Activated T-helper 2 cell treated with anti-CD3 and anti-CD28 coated beads, Interferon-gamma antibody, Interleukin-2, Interleukin-4, amounts not matched to agents 10 μg/mL and 5 μg/mL and 100 μg/mL, durations not matched to agents 14 hours and 24 hours and 36 hours (primary cell): ENCODE data around the gene HYAL2. TPM values are rescaled to one million over a fixed set of nuclear protein-coding genes. Genes with fewer than 3 reads are reported as not detected.
"Not testable (repeated sequence)": the region's sequence is repeated elsewhere in the genome, so short reads cannot be mapped to it uniquely, and the experiment has no call there.

Experiments used
- DNase-seq: peaks from one replicate; pipeline ENCODE4 v3.0.0; 2021; ENCODE audit warnings: low spot score
- H3K27ac Mint-ChIP-seq: one replicate; pipeline ENCODE4 v1.8.0; 2021; ENCODE audit warnings: mixed read lengths
- H3K27me3 Mint-ChIP-seq: one replicate; pipeline ENCODE4 v1.8.0; 2021; ENCODE audit warnings: low read depth, mixed read lengths
- H3K36me3 Mint-ChIP-seq: one replicate; pipeline ENCODE4 v1.8.0; 2021; ENCODE audit warnings: low read depth, mixed read lengths
- H3K4me1 Mint-ChIP-seq: one replicate; pipeline ENCODE4 v1.8.0; 2021; ENCODE audit warnings: low read depth, mixed read lengths
- H3K4me3 Mint-ChIP-seq: one replicate; pipeline ENCODE4 v1.8.0; 2021; ENCODE audit warnings: low read depth, mild to moderate bottlenecking, moderate library complexity, mixed read lengths
- H3K9me3 Mint-ChIP-seq: one replicate; pipeline ENCODE4 v1.8.0; 2021; ENCODE audit warnings: mixed read lengths
- intact Hi-C: fragments of 100-400 bp; cut with micrococcal nuclease; formaldehyde crosslinking; loops from one replicate; pipeline ENCODE4 v1.15.1; 2023
- total RNA-seq: library from RNA; stranded (reverse); gene quantifications from 2 replicates; pipeline ENCODE4 v1.2.3, GENCODE V29; 2022

Gene HYAL2
- total RNA-seq, 1 donor from 2014 or later, result 15.2 TPM

- H3K27ac Mint-ChIP-seq, H3K9me3 Mint-ChIP-seq, H3K4me1 Mint-ChIP-seq, H3K4me3 Mint-ChIP-seq, H3K27me3 Mint-ChIP-seq, intact Hi-C loops, DNase-seq: not testable (repeated sequence)
- peaks cover 13% of the 10 kb centered on the region for H3K36me3 Mint-ChIP-seq
Measured at GRCh38 chr3:50312041-50312440, 10.5 kb downstream of the HYAL2 start.

GRCh38 chr3:50304601-50305000 lies 17.9 kb downstream of the HYAL2 start:
- H3K36me3 Mint-ChIP-seq, result peaks cover 6% of the 10 kb centered on the region
- H3K9me3 Mint-ChIP-seq, result peaks cover 2% of the 10 kb centered on the region
- H3K4me3 Mint-ChIP-seq, result no peak overlapping the region
- DNase-seq, result no peak
- intact Hi-C loops, result no loop called here
- H3K27ac Mint-ChIP-seq, result no peak overlapping the region
- H3K4me1 Mint-ChIP-seq, result peaks cover 13% of the 10 kb centered on the region
- H3K27me3 Mint-ChIP-seq, result no peaks in the 10 kb centered on the region

GRCh38 chr3:50303013-50303815 lies 19.3 kb downstream of the HYAL2 start, which contains the start of gene HYAL1:
TSS of gene HYAL1 (minus strand) at chr3:50303574. CDS start at chr3:50302956, 618 bp downstream.
- Mint-ChIP-seq H3K9me3 (no peaks in the 10 kb centered on the region), H3K27ac (no peak within 1 kb of the TSS), H3K4me1 (peaks cover 14% of the 10 kb centered on the region), H3K4me3 (no peak within 1 kb of the TSS), H3K27me3 (no peaks in the 10 kb centered on the region), H3K36me3 (peaks cover 3% of the 10 kb centered on the region)
- intact Hi-C loops, result no loop called here
- no peak for DNase-seq

- Mint-ChIP-seq H3K27ac (no peak overlapping the region), H3K27me3 (no peaks in the 10 kb centered on the region), H3K36me3 (peaks cover 3% of the 10 kb centered on the region), H3K4me3 (no peak overlapping the region), H3K4me1 (peaks cover 17% of the 10 kb centered on the region), H3K9me3 (no peaks in the 10 kb centered on the region)
- no peak for DNase-seq
- intact Hi-C loops, result no loop called here
Measured at GRCh38 chr3:50302095-50303012, 20.2 kb downstream of the HYAL2 start.

- peak overlapping the region; percentile 98 for H3K4me3 Mint-ChIP-seq
- no peak for DNase-seq
- peak overlapping the region; percentile 93 for H3K27ac Mint-ChIP-seq
- H3K36me3 Mint-ChIP-seq, result peaks cover 3% of the 10 kb centered on the region
- intact Hi-C loops, result no loop called here
- H3K4me1 Mint-ChIP-seq, result peaks cover 17% of the 10 kb centered on the region
- H3K27me3 Mint-ChIP-seq, result no peaks in the 10 kb centered on the region
- H3K9me3 Mint-ChIP-seq, result no peaks in the 10 kb centered on the region
Measured at GRCh38 chr3:50300681-50301254, 21.8 kb downstream of the HYAL2 start.

- H3K27ac Mint-ChIP-seq, result peak overlapping the region; percentile 93
- peaks cover 17% of the 10 kb centered on the region for H3K4me1 Mint-ChIP-seq
Measured at GRCh38 chr3:50299929-50300680, 22.4 kb downstream of the HYAL2 start.

GRCh38 chr3:50299638-50299928 lies 23.0 kb downstream of the HYAL2 start:
- DNase-seq, result no peak
- Mint-ChIP-seq H3K4me3 (peak overlapping the region; percentile 98), H3K4me1 (peaks cover 17% of the 10 kb centered on the region), H3K27me3 (no peaks in the 10 kb centered on the region), H3K27ac (peak overlapping the region; percentile 93), H3K9me3 (no peaks in the 10 kb centered on the region), H3K36me3 (peaks cover 3% of the 10 kb centered on the region)
- intact Hi-C loops, result loop anchor here (1.0 to 10.0 kb wide), 7 partner anchors 22 to 365 kb away; partner anchors contain the start of genes CYB561D2, GNAI2, NPRL2 and TUSC2

More at GRCh38 chr3:50299929-50300680, 22.4 kb downstream of the HYAL2 start:
- intact Hi-C loops, result loop anchor here (1.0 to 10.0 kb wide), 7 partner anchors 21 to 365 kb away; partner anchors contain the start of genes CYB561D2, GNAI2, NPRL2 and TUSC2
- DNase-seq, result no peak
- Mint-ChIP-seq H3K9me3 (no peaks in the 10 kb centered on the region), H3K27me3 (no peaks in the 10 kb centered on the region), H3K36me3 (peaks cover 3% of the 10 kb centered on the region), H3K4me3 (peak overlapping the region; percentile 98)

GRCh38 chr3:50298836-50299637 lies 23.5 kb downstream of the HYAL2 start, which contains the start of the genes HYAL3 and NAA80:
TSS of gene HYAL3 (minus strand) at chr3:50299405. CDS start at chr3:50295602, 3,803 bp downstream.
TSS of gene NAA80 (minus strand) at chr3:50299405. CDS start at chr3:50297463, 1,942 bp downstream.
- Mint-ChIP-seq H3K27ac (peak within 1 kb of the TSS; percentile 93), H3K36me3 (peaks cover 3% of the 10 kb centered on the region), H3K9me3 (no peaks in the 10 kb centered on the region), H3K27me3 (no peaks in the 10 kb centered on the region), H3K4me3 (peak within 1 kb of the TSS; percentile 98), H3K4me1 (peaks cover 17% of the 10 kb centered on the region)
- intact Hi-C loops, result loop anchor here (1.0 to 10.0 kb wide), 7 partner anchors 22 to 364 kb away; partner anchors contain the start of genes CYB561D2, GNAI2, NPRL2 and TUSC2
- peak; percentile 99 for DNase-seq

- peaks cover 3% of the 10 kb centered on the region for H3K36me3 Mint-ChIP-seq
- intact Hi-C loops, result loop anchor here (2.0 to 10.0 kb wide), 5 partner anchors 31 to 363 kb away; partner anchors contain the start of genes CYB561D2, GNAI2, NPRL2 and TUSC2
- H3K4me1 Mint-ChIP-seq, result peaks cover 17% of the 10 kb centered on the region
- H3K4me3 Mint-ChIP-seq, result peak overlapping the region; percentile 98
- H3K9me3 Mint-ChIP-seq, result no peaks in the 10 kb centered on the region
- DNase-seq, result no peak
- H3K27ac Mint-ChIP-seq, result peak overlapping the region; percentile 39
- H3K27me3 Mint-ChIP-seq, result no peaks in the 10 kb centered on the region
Measured at GRCh38 chr3:50297896-50298725, 24.4 kb downstream of the HYAL2 start.

- H3K27ac Mint-ChIP-seq, result no peak overlapping the region
- H3K36me3 Mint-ChIP-seq, result peaks cover 3% of the 10 kb centered on the region
- H3K9me3 Mint-ChIP-seq, result no peaks in the 10 kb centered on the region
- peaks cover 23% of the 10 kb centered on the region for H3K4me1 Mint-ChIP-seq
- DNase-seq, result no peak
- H3K4me3 Mint-ChIP-seq, result peak overlapping the region; percentile 98
- H3K27me3 Mint-ChIP-seq, result no peaks in the 10 kb centered on the region
- intact Hi-C loops, result loop anchor here (10.0 kb wide), 1 partner anchor 363 kb away; no protein-coding TSS in a partner anchor
Measured at GRCh38 chr3:50297384-50297775, 25.2 kb downstream of the HYAL2 start.
